Upper lobe of right lung (tissue), 1 donor: Measurements from ENCODE around the gene B3GALT5. TPM values are rescaled to one million over a fixed set of nuclear protein-coding genes. Genes with fewer than 3 reads are reported as not detected.

Experiments used
- ATAC-seq: fragments of 200-7000 bp; cut with Tn5 transposase; one replicate; pipeline ENCODE4 v1.9.1; 2020; ENCODE audit warnings: mild to moderate bottlenecking, moderate library complexity
- DNase-seq: peaks from one replicate; pipeline ENCODE4 v3.0.0-alpha.2; 2020
- H3K27ac ChIP-seq: fragments of 200-600 bp; one replicate; pipeline ENCODE4 v1.8.0; 2022
- H3K27me3 ChIP-seq: fragments of 200-600 bp; one replicate; pipeline ENCODE4 v1.8.0; 2022; ENCODE audit warnings: mild to moderate bottlenecking
- H3K36me3 ChIP-seq: fragments of 200-600 bp; one replicate; pipeline ENCODE4 v1.8.0; 2022
- H3K4me1 ChIP-seq: fragments of 200-600 bp; one replicate; pipeline ENCODE4 v1.8.0; 2022
- H3K4me3 ChIP-seq: fragments of 200-600 bp; one replicate; pipeline ENCODE4 v1.8.0; 2022; ENCODE audit warnings: mild to moderate bottlenecking
- H3K9me3 ChIP-seq: fragments of 200-600 bp; one replicate; pipeline ENCODE4 v1.8.0; 2022
- intact Hi-C: fragments of 100-400 bp; cut with DNase I; formaldehyde crosslinking; loops from one replicate; pipeline ENCODE4 v1.11.0; 2022
- total RNA-seq: library from RNA; stranded (reverse); fragmentation: NEBNext Ultra II Directional; extraction: Animal tissue kit (Norgen Biotek cat#: 25700); gene quantifications from one replicate; pipeline ENCODE4 v1.2.1, GENCODE V29; 2021
- TF ChIP-seq, protein P1 (sequence below): fragments of 200-600 bp; IDR thresholded peaks from one replicate; pipeline ENCODE4 v1.8.0; 2022; ENCODE audit warnings: antibody characterized with exemption
- donor health status: DM: no; HTN: yes; CAD: no; lungs with severe emphysema.

B3GALT5 gene
- total RNA-seq, 1 donor from 2014 or later = not detected

- no peak overlapping the region for H3K27ac ChIP-seq
- H3K4me3 ChIP-seq = no peak overlapping the region
- H3K27me3 ChIP-seq = no peaks in the 10 kb centered on the region
- no peaks in the 10 kb centered on the region for H3K9me3 ChIP-seq
- H3K36me3 ChIP-seq = no peaks in the 10 kb centered on the region
- TF ChIP-seq, protein P1, sequence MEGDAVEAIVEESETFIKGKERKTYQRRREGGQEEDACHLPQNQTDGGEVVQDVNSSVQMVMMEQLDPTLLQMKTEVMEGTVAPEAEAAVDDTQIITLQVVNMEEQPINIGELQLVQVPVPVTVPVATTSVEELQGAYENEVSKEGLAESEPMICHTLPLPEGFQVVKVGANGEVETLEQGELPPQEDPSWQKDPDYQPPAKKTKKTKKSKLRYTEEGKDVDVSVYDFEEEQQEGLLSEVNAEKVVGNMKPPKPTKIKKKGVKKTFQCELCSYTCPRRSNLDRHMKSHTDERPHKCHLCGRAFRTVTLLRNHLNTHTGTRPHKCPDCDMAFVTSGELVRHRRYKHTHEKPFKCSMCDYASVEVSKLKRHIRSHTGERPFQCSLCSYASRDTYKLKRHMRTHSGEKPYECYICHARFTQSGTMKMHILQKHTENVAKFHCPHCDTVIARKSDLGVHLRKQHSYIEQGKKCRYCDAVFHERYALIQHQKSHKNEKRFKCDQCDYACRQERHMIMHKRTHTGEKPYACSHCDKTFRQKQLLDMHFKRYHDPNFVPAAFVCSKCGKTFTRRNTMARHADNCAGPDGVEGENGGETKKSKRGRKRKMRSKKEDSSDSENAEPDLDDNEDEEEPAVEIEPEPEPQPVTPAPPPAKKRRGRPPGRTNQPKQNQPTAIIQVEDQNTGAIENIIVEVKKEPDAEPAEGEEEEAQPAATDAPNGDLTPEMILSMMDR = no peak
- ATAC-seq (no peak), DNase-seq (no peak)
- H3K4me1 ChIP-seq = no peaks in the 10 kb centered on the region
- intact Hi-C loops = no loop called here
These were observed 46.5 kb downstream of the B3GALT5 start for GRCh38 chr21:39659070-39659815.

- Histone ChIP-seq H3K36me3 (no peaks in the 10 kb centered on the region), H3K4me3 (no peak overlapping the region), H3K9me3 (no peaks in the 10 kb centered on the region), H3K27me3 (no peaks in the 10 kb centered on the region), H3K4me1 (no peaks in the 10 kb centered on the region), H3K27ac (no peak overlapping the region)
- DNase-seq (peak; percentile 53), ATAC-seq (peak; percentile 45)
- TF ChIP-seq, protein P1 = no peak
- intact Hi-C loops = no loop called here
These were observed 47.6 kb downstream of the B3GALT5 start for GRCh38 chr21:39660191-39660980.

DNA sequence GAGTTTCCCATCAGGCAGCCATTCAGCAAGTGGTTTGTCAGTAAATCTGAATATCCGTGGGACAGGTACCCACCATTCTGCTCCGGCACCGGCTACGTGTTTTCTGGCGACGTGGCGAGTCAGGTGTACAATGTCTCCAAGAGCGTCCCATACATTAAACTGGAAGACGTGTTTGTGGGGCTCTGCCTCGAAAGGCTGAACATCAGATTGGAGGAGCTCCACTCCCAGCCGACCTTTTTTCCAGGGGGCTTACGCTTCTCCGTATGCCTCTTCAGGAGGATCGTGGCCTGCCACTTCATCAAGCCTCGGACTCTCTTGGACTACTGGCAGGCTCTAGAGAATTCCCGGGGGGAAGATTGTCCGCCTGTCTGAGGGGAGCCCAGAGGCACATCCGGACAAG lies 48.4 kb downstream of the B3GALT5 start:
- Histone ChIP-seq H3K4me3 (no peak overlapping the region), H3K27ac (no peak overlapping the region), H3K9me3 (no peaks in the 10 kb centered on the region), H3K4me1 (no peaks in the 10 kb centered on the region), H3K36me3 (no peaks in the 10 kb centered on the region), H3K27me3 (no peaks in the 10 kb centered on the region)
- TF ChIP-seq, protein P1 = no peak
- DNase-seq = peak; percentile 39
- intact Hi-C loops = no loop called here
- no peak for ATAC-seq

DNA sequence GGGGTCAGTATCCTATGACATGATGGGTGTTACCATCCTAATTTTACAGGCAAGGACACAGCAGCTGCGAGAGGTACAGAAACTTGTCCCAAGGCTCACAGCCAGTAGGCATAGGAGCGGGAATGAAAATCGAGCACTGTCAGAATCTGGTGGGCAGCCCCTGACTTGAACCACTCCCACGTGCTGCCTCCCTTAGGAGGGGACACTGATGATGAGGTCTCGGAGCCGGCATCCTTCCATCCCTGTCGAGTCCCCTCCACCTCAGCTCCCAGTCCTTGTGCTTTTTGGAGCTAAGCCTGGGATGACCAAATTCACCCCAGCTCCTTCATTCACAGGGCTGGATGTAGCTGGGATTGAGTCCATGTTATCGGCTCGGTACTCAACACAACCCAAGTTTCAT lies 49.0 kb downstream of the B3GALT5 start:
- Histone ChIP-seq H3K4me3 (no peak overlapping the region), H3K27me3 (no peaks in the 10 kb centered on the region), H3K27ac (no peak overlapping the region), H3K9me3 (no peaks in the 10 kb centered on the region), H3K36me3 (no peaks in the 10 kb centered on the region), H3K4me1 (no peaks in the 10 kb centered on the region)
- DNase-seq = no peak
- ATAC-seq = no peak
- intact Hi-C loops = no loop called here
- TF ChIP-seq, protein P1 = no peak

DNA sequence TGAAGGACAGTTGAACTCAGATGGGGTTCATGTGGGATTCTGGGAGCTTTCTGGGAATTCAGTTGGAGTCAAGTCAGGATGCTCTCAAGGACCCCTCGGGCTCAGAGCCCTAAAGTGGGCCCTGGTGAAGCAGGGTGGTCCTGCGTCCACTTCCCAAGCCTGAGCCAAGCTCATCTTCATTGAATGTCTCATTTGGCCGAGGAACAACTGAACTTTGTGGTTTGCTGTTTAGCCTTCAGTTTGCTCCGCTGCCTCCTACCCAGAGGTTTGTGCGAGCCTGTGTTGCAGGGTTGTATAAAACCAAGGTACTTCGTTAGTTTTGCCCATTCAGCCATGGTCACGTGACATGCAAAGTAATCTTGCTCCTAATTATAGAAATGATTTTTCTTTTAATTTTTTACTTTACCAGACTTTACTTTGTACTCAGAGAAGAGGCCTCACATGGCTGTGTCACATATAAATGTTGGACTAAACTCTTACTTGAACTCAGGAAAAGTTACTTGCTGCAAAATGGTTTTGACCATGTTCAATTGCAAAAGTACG lies 49.7 kb downstream of the B3GALT5 start:
- intact Hi-C loops = no loop called here
- ATAC-seq (no peak), DNase-seq (no peak)
- H3K9me3 ChIP-seq = no peaks in the 10 kb centered on the region
- TF ChIP-seq, protein P1 = no peak
- H3K4me3 ChIP-seq = no peak overlapping the region
- H3K27ac ChIP-seq = no peak overlapping the region
- H3K4me1 ChIP-seq = no peaks in the 10 kb centered on the region
- H3K36me3 ChIP-seq = no peaks in the 10 kb centered on the region
- no peaks in the 10 kb centered on the region for H3K27me3 ChIP-seq
